Transverse colon (tissue), 3 donors: Measurements from ENCODE around the gene UTRN.

ENCODE experiments used
- EP300 ChIP-seq: sonication (generic); formaldehyde crosslinking; IDR thresholded peaks from one replicate; pipeline ENCODE4 v1.6.1; 2017; ENCODE audit warnings: antibody characterized with exemption, low read depth
- POLR2A ChIP-seq: fragments of 450-650 bp; IDR thresholded peaks from one replicate; pipeline ENCODE4 v1.6.1; 2016; ENCODE audit warnings: antibody characterized with exemption, mild to moderate bottlenecking, moderate library complexity
- TF ChIP-seq, protein P1 (sequence below), 5 experiments: fragments of 200-600 bp in 3 of 5; fragments of 450-650 bp in 2 of 5; sonication (generic) in 3 of 5; IDR thresholded peaks; 1 replicate in 2 of 5; 2 replicates in 3 of 5; pipeline ENCODE4 v1.5.1; 2016 to 2017; ENCODE audit warnings: antibody characterized with exemption in 5 of 5, inconsistent platforms in 3 of 5, mild to moderate bottlenecking in 2 of 5, moderate library complexity in 1 of 5

DNA sequence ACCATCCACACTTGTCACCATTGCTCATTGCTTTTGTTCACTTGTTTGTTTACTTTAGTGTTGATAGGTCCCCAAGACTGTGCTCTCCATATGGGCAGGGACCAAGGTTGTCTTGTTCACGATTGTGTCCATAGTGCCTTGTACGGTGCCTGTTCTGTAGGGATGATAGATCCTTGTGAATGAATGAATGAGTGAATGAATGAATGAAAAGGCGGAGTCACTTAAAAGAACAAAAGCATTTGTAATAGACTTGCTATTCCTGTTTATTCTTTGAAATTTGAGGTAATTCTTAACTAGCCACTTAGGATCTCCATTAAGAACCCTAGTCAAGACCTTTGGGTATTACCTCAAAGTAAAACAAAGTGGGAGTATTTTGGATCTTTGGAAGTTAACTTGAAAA, 47.0 kb downstream of the UTRN start:
- TF ChIP-seq, protein P1, sequence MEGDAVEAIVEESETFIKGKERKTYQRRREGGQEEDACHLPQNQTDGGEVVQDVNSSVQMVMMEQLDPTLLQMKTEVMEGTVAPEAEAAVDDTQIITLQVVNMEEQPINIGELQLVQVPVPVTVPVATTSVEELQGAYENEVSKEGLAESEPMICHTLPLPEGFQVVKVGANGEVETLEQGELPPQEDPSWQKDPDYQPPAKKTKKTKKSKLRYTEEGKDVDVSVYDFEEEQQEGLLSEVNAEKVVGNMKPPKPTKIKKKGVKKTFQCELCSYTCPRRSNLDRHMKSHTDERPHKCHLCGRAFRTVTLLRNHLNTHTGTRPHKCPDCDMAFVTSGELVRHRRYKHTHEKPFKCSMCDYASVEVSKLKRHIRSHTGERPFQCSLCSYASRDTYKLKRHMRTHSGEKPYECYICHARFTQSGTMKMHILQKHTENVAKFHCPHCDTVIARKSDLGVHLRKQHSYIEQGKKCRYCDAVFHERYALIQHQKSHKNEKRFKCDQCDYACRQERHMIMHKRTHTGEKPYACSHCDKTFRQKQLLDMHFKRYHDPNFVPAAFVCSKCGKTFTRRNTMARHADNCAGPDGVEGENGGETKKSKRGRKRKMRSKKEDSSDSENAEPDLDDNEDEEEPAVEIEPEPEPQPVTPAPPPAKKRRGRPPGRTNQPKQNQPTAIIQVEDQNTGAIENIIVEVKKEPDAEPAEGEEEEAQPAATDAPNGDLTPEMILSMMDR (IDR thresholded peaks at IDR 0.05): no peak
- TF ChIP-seq EP300 (no peak), POLR2A (no peak)
